Activated T-cell treated with anti-CD3 and anti-CD28 coated beads, Interleukin-2, amount 50 U/mL, for 72 hours (primary cell): ENCODE measurements around the gene HECTD3. TPM values are rescaled to one million over a fixed set of nuclear protein-coding genes. Genes with fewer than 3 reads are reported as not detected.
A peak's percentile ranks its signal among the peaks of the same experiment; 100 is the strongest.
"Not testable (repeated sequence)": the region's sequence is repeated elsewhere in the genome, so short reads cannot be mapped to it uniquely, and the experiment has no call there.

Experiments
- ATAC-seq, 2 donors: fragments of 150-1000 bp; cut with Tn5 transposase; replicated peaks in 1 of 2; 2 replicates each; pipeline ENCODE4 v1.10.0; 2021; ENCODE audit warnings: moderate library complexity in 2 of 2, mild to moderate bottlenecking in 1 of 2
- DNase-seq, 2 donors: peaks; one replicate each; pipeline ENCODE4 v3.0.0; 2021 to 2022; ENCODE audit warnings: mixed read lengths in 1 of 2
- H3K27ac Mint-ChIP-seq: one replicate; pipeline ENCODE4 v1.8.0; 2022; ENCODE audit warnings: mild to moderate bottlenecking, moderate library complexity, mixed read lengths
- H3K27me3 Mint-ChIP-seq: one replicate; pipeline ENCODE4 v1.8.0; 2022; ENCODE audit warnings: low read depth, mixed read lengths
- H3K36me3 Mint-ChIP-seq, 2 donors: one replicate each; pipeline ENCODE4 v1.8.0; 2022; ENCODE audit warnings: mixed read lengths in 2 of 2, mild to moderate bottlenecking in 1 of 2; ENCODE audit not compliant: insufficient read depth in 2 of 2
- H3K4me1 Mint-ChIP-seq: one replicate; pipeline ENCODE4 v1.8.0; 2022; ENCODE audit warnings: low read depth, mixed read lengths
- H3K4me3 Mint-ChIP-seq, 2 donors: one replicate each; pipeline ENCODE4 v1.8.0; 2022; ENCODE audit warnings: mild to moderate bottlenecking in 2 of 2, mixed read lengths in 2 of 2, moderate library complexity in 2 of 2
- H3K9me3 Mint-ChIP-seq, 2 donors: one replicate each; pipeline ENCODE4 v1.8.0; 2022; ENCODE audit warnings: mixed read lengths in 2 of 2
- total RNA-seq, 2 donors: library from RNA; stranded (reverse); gene quantifications; one replicate each; pipeline ENCODE4 v1.2.3, GENCODE V29; 2022

The HECTD3 gene
- total RNA-seq, 2 donors from 2014 or later: 34.1 to 36.2 TPM

DNA sequence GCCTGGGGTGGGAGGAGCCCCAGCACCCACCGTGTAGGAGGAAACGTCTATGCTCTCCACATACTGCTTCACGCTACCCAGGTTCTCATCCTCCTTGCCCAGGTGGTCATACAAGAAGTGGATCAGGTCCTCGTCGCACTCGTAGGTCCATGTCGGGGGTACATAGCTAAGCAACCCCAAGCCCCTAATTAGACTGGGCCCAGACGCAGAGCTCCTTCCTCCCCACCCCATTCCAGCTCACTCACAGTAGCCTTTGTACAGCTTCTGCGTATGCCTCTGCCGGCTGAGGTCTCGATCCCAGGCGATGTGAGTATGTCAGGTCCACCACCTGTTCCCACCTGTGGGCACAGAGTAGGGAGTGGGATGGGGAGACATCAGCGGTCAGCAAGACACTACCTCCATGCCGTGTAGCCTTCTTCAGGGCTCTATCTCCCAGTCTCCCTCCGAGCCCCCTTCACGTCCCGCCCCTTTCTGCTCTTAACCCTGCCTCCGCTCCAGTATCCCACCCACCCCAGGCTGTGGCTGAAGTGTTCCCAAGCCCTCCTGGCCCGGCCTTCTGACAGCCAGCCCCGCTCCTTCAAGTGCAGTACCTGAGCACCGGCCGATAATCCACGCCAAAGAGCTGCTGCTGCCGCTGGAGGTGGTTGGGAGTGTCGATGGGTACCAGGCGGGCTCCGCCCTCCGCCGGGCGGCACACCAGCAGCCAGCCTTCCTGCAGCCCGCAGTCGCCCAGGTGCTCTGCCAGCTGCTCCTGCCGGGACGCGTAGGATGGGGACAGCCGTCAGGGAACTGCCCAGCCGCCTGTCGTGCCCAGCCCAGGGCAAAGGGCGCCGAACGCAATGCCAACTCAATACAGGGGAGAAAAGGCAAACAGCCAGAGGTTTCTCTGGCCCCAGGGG, 919 bp downstream of the HECTD3 start:
- H3K4me3 Mint-ChIP-seq: peak overlapping the region; percentile 84 to 92
- ATAC-seq (peak in 1 of 2 donors; percentile 11), DNase-seq (peak; percentile 41 to 43)
- no peak overlapping the region for H3K27ac Mint-ChIP-seq
- H3K27me3 Mint-ChIP-seq: no peaks in the 10 kb centered on the region
- peaks cover 0 to 3% of the 10 kb centered on the region in 2 donors for H3K36me3 Mint-ChIP-seq
- H3K4me1 Mint-ChIP-seq: peaks cover 45% of the 10 kb centered on the region
- no peaks in the 10 kb centered on the region for H3K9me3 Mint-ChIP-seq

DNA sequence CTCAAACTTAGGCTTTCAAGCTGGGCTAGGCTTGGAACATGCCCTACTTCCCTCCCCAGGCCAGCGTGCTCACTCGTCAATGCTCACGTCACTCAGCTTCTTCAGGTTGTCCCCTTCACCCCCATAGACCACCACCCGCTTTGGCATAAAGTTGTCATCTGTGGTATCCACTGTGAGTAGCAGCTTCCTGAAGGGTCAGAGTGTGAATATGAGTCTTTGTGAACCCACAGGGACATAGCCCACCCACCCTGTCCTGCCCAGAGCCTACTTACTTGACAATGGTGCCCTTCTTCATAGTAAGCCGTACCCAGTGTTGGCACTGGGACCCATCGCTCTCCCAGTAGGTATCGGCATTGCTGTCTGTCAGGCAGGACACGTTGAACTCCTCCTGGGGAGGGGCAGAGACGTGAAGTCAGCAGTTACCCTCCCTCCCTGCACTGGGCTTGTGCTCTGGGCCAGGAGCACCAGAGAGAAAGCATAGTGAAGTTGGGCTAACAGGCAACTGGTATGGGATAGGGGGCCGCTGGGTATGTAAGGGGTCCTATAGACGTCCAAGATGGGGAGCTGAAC, 1.7 kb downstream of the HECTD3 start:
- ATAC-seq: no peak
- Mint-ChIP-seq H3K4me1 (peaks cover 37% of the 10 kb centered on the region), H3K27ac (no peak overlapping the region), H3K4me3 (peak overlapping the region; percentile 84 to 92), H3K9me3 (no peaks in the 10 kb centered on the region), H3K36me3 (peaks cover 0 to 7% of the 10 kb centered on the region in 2 donors), H3K27me3 (no peaks in the 10 kb centered on the region)
- no peak for DNase-seq

DNA sequence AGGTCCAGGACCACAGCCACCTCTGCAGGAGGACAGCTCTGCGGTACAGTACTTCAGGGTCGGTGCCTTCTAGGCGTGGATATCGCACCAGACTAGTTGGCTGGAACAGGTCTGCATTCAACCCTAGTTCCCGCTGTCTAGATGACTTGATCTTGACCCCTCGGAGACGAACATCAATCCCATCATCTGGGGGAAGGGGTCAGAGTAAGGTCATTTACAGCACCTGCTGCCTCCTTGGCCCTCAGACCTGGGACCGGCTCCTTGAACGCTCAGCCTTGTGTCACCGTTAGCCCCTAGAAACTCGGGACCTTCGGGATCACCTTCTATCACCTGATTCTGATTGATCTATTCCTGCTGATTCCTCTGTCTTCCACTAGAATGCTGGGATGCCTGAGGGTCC, 2.6 kb downstream of the HECTD3 start:
- Mint-ChIP-seq H3K4me1 (peaks cover 28% of the 10 kb centered on the region), H3K9me3 (no peaks in the 10 kb centered on the region), H3K27ac (no peak overlapping the region), H3K36me3 (peaks cover 0 to 7% of the 10 kb centered on the region in 2 donors), H3K27me3 (no peaks in the 10 kb centered on the region), H3K4me3 (no peak overlapping the region)
- ATAC-seq (no peak), DNase-seq (no peak)

DNA sequence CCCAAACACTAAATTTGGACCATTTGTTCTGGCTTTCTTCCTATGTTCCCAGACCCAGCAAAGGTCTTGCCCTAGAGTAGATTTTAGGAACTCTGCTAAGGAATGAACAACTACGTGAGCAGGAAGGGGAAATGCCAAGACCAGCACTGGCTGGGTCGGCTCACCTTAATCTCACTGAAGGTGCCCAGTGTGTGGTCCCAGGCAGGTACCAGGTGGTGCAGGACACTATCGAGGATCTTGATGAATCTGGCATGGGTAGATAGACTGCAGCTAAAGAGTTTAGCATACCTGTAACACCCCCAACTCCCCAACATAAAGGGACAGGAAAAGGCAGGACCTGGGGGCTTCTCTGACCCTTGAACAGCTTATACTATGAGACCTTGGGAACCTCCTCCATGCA, 3.0 kb downstream of the HECTD3 start:
- H3K4me1 Mint-ChIP-seq: peaks cover 28% of the 10 kb centered on the region
- H3K36me3 Mint-ChIP-seq: peaks cover 0 to 7% of the 10 kb centered on the region in 2 donors
- no peaks in the 10 kb centered on the region for H3K9me3 Mint-ChIP-seq
- ATAC-seq (no peak), DNase-seq (no peak)
- H3K27me3 Mint-ChIP-seq: no peaks in the 10 kb centered on the region
- H3K27ac Mint-ChIP-seq: no peak overlapping the region
- no peak overlapping the region for H3K4me3 Mint-ChIP-seq

DNA sequence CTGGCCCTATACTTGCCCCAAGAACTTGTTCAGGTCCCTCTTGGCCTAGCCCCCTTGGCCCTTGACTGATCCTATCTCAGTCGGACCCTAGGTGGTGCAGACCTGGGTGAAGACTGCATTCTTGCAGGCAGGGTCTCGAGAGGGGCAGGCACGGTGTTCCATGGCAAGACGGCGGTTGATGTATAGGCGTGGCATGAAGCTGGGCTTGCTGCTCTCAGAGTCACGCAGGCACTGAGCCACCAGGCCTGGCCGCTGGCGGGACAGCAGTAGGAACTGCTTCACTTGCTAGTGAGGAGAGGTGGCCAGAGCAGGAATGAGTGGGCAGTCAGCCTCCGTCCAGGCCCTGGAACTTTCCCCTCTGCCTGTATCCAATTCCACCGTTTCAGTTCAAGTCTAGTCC, 3.8 kb downstream of the HECTD3 start:
- H3K27ac Mint-ChIP-seq: no peak overlapping the region
- no peak for ATAC-seq
- no peak overlapping the region for H3K4me3 Mint-ChIP-seq

DNA sequence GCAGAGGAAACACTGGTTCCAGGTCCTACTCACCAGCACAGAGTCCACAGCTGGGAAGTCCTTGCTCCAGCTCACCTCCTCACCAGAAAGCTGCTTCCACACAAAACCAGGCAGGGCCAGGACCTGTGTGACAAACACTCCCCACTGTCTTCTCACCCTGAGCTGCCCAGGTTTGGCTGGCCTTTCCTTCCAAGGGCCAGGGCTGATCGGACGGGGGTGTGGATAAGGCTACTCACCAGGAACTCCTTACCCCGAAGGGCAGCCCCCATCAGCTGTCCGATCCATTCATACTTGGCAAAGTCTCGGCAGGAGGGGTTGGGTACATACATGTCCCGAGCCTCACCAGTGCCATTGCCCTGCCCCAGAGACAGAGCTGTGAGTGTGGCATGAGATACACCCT, 5.4 kb downstream of the HECTD3 start:
- H3K36me3 Mint-ChIP-seq: peaks cover 3 to 11% of the 10 kb centered on the region in 2 donors
- H3K27ac Mint-ChIP-seq: no peak overlapping the region
- DNase-seq: no peak
- no peaks in the 10 kb centered on the region for H3K27me3 Mint-ChIP-seq
- no peaks in the 10 kb centered on the region for H3K9me3 Mint-ChIP-seq
- H3K4me1 Mint-ChIP-seq: peaks cover 23% of the 10 kb centered on the region
- ATAC-seq: no peak
- no peak overlapping the region for H3K4me3 Mint-ChIP-seq

More for the DNA sequence above, 3.8 kb downstream of the HECTD3 start:
- no peaks in the 10 kb centered on the region for H3K9me3 Mint-ChIP-seq
- peaks cover 28% of the 10 kb centered on the region for H3K4me1 Mint-ChIP-seq
- no peaks in the 10 kb centered on the region for H3K27me3 Mint-ChIP-seq
- DNase-seq: no peak
- H3K36me3 Mint-ChIP-seq: peaks cover 3 to 11% of the 10 kb centered on the region in 2 donors

DNA sequence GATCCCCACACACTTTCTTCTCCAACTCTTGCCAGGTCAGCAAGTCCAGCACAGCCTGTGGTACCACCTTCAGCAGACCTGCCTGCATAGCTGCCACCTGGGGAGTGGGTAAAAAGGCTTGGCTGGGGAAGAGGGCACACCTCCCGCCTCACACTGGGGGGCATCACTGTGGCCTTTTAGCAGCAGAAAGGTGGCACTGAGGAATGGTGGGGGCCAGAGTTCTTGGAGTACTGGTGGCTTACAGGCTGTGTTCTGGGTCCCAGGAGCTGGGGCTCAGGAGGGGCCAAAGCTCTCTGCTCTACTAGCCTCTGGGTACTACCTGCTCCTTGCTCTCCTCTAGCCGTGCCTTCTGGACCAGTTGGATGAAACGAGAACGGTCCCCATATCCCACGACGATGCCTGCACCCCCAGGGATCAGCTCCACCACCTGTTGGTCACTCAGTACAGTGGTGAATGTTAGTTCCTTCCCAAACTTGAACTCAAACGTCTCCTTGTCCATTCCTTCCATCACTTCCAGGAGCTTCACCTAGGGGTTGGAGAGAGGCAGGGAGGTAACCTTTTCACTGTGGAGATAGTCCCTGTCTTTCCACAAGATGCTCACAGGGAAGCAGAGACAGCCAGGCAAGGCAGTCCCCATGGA, 6.7 kb downstream of the HECTD3 start:
- ATAC-seq (no peak), DNase-seq (no peak)
- Mint-ChIP-seq H3K27ac (peak overlapping the region; percentile 18), H3K4me3 (no peak overlapping the region), H3K36me3 (peaks cover 3 to 11% of the 10 kb centered on the region in 2 donors), H3K27me3 (no peaks in the 10 kb centered on the region), H3K4me1 (peaks cover 14% of the 10 kb centered on the region), H3K9me3 (no peaks in the 10 kb centered on the region)

DNA sequence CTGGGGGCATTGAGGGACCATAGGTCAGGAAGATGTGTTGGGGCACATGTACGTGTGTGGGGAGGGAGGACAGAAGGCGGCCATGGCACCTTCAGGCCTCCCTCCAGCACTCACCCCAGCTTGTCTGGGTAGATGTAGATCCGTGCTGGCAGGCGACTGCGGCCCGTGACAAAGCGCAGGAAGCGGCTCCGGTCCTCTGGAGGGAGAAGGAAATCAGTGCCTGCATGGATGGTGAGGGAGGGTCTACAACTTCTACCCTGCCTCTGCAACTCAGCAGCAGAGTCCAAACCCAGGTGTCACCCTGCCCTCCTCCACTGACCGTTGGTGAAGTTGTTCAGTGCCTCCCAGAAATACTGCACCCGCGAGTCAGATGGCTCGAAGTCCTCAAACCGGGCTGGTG, 7.4 kb downstream of the HECTD3 start:
- DNase-seq (no peak), ATAC-seq (no peak)
- Mint-ChIP-seq H3K27ac (no peak overlapping the region), H3K27me3 (no peaks in the 10 kb centered on the region), H3K9me3 (no peaks in the 10 kb centered on the region), H3K36me3 (peaks cover 3 to 7% of the 10 kb centered on the region in 2 donors), H3K4me3 (no peak overlapping the region), H3K4me1 (peaks cover 7% of the 10 kb centered on the region)

DNA sequence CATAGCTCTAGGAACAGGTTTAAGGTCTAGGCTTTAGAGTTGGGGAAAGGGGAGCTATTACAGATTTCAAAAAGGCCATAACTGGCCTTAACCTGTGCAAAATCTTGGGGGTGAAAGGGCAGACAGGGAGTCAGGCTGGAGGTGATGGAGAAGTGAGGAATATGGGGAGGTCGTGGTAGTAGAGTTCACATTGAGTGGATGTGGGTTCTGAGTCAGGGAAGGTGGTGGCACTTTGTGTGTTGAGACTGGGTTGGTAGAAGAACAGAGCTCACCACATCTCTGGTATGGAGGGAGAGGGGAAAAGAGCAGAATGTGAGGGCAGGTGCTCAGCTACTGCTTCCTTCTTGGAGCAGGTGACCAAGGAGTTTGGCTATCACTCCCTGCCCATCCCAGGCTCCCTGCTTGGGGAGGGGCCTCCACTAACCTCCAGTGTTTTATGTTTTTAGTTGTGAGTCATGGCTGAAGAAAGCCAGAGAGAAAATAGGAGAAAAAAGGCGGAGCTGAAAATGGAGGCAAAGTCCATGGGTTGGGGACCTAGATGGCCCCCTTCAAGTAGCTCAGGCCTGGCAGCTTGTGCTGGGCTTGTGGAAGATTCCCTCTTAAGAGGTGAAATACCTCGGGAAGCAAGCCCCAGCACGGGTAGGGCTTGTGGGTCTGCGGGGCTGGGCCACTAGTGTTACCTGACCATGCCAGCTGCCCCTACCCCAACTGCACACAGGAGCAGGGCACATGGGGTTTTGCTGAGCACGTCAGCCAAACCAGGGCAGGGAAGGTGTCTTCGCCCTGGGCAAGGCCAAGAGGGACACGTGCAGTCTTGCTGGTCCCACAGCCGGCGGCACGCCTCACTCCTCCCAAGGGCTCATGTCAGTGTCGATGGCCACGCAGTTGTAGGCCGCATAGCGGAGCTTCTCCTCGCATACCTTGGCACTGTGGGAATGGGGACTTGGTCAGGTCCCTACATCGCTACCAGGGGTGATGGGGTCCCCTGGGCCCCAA, 8.2 kb downstream of the HECTD3 start:
- no peaks in the 10 kb centered on the region for H3K27me3 Mint-ChIP-seq
- H3K9me3 Mint-ChIP-seq: no peaks in the 10 kb centered on the region
- no peak overlapping the region for H3K4me3 Mint-ChIP-seq
- ATAC-seq (no peak), DNase-seq (no peak)
- no peak overlapping the region for H3K27ac Mint-ChIP-seq
- H3K4me1 Mint-ChIP-seq: peaks cover 6% of the 10 kb centered on the region
- H3K36me3 Mint-ChIP-seq: peaks cover 3 to 7% of the 10 kb centered on the region in 2 donors

DNA sequence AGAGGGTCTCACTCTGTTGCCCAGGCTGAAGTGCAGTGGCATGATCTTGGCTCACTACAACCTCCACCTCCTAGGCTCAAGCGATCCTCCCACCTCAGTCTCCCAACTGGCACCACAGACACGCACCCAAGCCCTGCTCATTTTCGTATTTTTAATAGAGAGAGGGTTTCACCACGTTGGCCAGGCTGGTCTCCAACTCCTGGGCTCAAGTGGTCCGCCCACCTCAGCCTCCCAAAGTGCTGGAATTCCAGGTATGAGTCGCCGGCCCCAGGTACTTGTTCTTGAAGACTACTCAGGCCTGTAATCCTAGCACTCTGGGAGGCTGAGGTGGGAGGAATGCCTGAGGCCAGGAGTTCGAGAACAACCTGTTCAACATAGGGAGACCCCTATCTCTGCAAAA, 9.5 kb downstream of the HECTD3 start:
- not testable (repeated sequence) for H3K4me1 Mint-ChIP-seq, H3K9me3 Mint-ChIP-seq, H3K36me3 Mint-ChIP-seq, H3K27ac Mint-ChIP-seq, ATAC-seq, H3K27me3 Mint-ChIP-seq, DNase-seq, H3K4me3 Mint-ChIP-seq

DNA sequence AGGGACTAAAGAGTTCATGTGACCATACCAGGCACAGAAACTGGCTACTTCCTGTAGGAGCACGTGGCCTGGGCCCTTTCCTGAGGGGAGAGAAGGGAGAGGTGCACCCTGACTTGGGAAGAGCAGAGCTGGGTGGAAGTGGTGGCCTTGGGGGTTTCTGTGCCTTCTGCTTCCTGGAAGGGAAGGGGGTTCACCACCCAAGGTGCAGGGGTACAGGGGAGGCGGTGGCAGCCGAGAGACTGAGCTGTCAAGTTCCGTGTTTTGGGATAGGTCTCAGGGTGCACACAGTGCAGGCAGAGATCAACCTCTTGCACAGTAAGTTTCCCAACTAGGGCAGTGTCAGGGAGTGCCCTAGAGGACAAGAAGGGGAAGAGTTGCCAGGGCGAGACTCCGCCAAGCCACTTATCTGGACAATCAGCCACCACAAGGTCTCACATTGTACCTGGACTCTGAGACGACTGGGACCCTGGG, 10.1 kb downstream of the HECTD3 start:
- H3K36me3 Mint-ChIP-seq: peaks cover 3 to 7% of the 10 kb centered on the region in 2 donors
- peaks cover 6% of the 10 kb centered on the region for H3K4me1 Mint-ChIP-seq
- H3K9me3 Mint-ChIP-seq: no peaks in the 10 kb centered on the region
- no peak for DNase-seq
- H3K27ac Mint-ChIP-seq: peak overlapping the region; percentile 18
- H3K27me3 Mint-ChIP-seq: no peaks in the 10 kb centered on the region
- H3K4me3 Mint-ChIP-seq: no peak overlapping the region
- no peak for ATAC-seq

DNA sequence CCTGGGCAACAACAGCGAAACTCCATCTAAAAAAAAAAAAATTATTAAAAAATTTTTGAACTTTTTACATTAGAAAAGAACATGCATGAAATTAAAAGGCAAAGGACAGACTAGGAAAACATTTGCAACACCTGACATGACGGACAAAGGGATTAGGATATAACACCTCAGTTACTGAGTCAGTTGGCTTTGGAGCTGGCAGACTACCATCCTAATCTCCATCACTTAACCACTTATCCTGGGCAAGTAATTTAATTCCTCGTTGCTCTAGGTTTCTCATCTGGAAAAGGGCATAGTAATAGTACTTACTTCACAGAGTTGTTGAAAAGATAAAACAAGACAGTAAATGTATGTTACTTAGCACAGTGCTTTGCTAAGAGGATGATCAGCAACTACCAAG, 11.9 kb downstream of the HECTD3 start:
- Mint-ChIP-seq H3K4me3 (no peak overlapping the region), H3K4me1 (peaks cover 6% of the 10 kb centered on the region), H3K36me3 (peaks cover 3 to 4% of the 10 kb centered on the region in 2 donors), H3K27ac (no peak overlapping the region), H3K27me3 (no peaks in the 10 kb centered on the region), H3K9me3 (no peaks in the 10 kb centered on the region)
- DNase-seq (no peak), ATAC-seq (no peak)
